NCI-H748 treated with DMSO at 0.1 percent for 48 hours (cell line): Measurements from ENCODE around the gene LUZP1.

ENCODE experiments used
- DNase-seq: peaks from one replicate; lab custom pipeline; 2025; lab: John Stamatoyannopoulos, UW

LUZP1 gene

GRCh38 chr1:23084880-23085279 is 83.8 kb downstream of the LUZP1 start:
- no peak for DNase-seq

- DNase-seq: no peak
These were observed 84.8 kb downstream of the LUZP1 start for GRCh38 chr1:23083714-23084480.

GRCh38 chr1:23081376-23081775 is 87.3 kb downstream of the LUZP1 start:
- DNase-seq: no peak

GRCh38 chr1:23080885-23081284 is 87.8 kb downstream of the LUZP1 start:
- DNase-seq: no peak

- DNase-seq: no peak
These were observed 89.6 kb downstream of the LUZP1 start for GRCh38 chr1:23079025-23079424.

GRCh38 chr1:23074012-23074411 is 94.6 kb downstream of the LUZP1 start:
- DNase-seq: no peak

GRCh38 chr1:23069675-23070074 is 99.0 kb downstream of the LUZP1 start:
- DNase-seq: no peak

GRCh38 chr1:23069149-23069548 is 99.5 kb downstream of the LUZP1 start:
- DNase-seq: no peak

- DNase-seq: no peak
These were observed 102.6 kb downstream of the LUZP1 start for GRCh38 chr1:23066075-23066474.

GRCh38 chr1:23065385-23065784 is 103.3 kb downstream of the LUZP1 start:
- no peak for DNase-seq

- no peak for DNase-seq
These were observed 106.4 kb downstream of the LUZP1 start for GRCh38 chr1:23062271-23062670.

GRCh38 chr1:23057301-23057700 is 111.4 kb downstream of the LUZP1 start:
- DNase-seq: no peak

- no peak for DNase-seq
These were observed 117.3 kb downstream of the LUZP1 start for GRCh38 chr1:23051290-23051909.

- DNase-seq: no peak
These were observed 118.5 kb downstream of the LUZP1 start for GRCh38 chr1:23050201-23050600.

GRCh38 chr1:23044035-23044434 is 124.6 kb downstream of the LUZP1 start:
- no peak for DNase-seq

GRCh38 chr1:23040509-23040908 is 128.1 kb downstream of the LUZP1 start:
- DNase-seq: no peak

GRCh38 chr1:23039308-23039826 is 129.3 kb downstream of the LUZP1 start:
- DNase-seq: no peak

- DNase-seq: no peak
These were observed 131.4 kb downstream of the LUZP1 start for GRCh38 chr1:23037081-23037740.

GRCh38 chr1:23035823-23036452 is 132.7 kb downstream of the LUZP1 start:
- no peak for DNase-seq
